ENCODE measurements around the gene PLEKHN1.

- TF ChIP-seq, protein P1, sequence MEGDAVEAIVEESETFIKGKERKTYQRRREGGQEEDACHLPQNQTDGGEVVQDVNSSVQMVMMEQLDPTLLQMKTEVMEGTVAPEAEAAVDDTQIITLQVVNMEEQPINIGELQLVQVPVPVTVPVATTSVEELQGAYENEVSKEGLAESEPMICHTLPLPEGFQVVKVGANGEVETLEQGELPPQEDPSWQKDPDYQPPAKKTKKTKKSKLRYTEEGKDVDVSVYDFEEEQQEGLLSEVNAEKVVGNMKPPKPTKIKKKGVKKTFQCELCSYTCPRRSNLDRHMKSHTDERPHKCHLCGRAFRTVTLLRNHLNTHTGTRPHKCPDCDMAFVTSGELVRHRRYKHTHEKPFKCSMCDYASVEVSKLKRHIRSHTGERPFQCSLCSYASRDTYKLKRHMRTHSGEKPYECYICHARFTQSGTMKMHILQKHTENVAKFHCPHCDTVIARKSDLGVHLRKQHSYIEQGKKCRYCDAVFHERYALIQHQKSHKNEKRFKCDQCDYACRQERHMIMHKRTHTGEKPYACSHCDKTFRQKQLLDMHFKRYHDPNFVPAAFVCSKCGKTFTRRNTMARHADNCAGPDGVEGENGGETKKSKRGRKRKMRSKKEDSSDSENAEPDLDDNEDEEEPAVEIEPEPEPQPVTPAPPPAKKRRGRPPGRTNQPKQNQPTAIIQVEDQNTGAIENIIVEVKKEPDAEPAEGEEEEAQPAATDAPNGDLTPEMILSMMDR (IDR thresholded peaks at IDR 0.05; ENCODE audit: borderline replicate concordance, extremely low read depth, low read length, poor library complexity, severe bottlenecking) = no peak
- TF ChIP-seq EZH2 (IDR thresholded peaks at IDR 0.05; ENCODE audit: borderline replicate concordance, low read depth, low read length, severe bottlenecking) = no peak
Observed at GRCh38 chr1:937521-937920, 28.8 kb upstream of the PLEKHN1 start.
